Measurements from ENCODE around the gene CCDC192. TPM values are rescaled to one million over a fixed set of nuclear protein-coding genes. Genes with fewer than 3 reads are reported as not detected.
"Not testable (repeated sequence)": the region's sequence is repeated elsewhere in the genome, so short reads cannot be mapped to it uniquely, and the experiment has no call there.

Gene CCDC192
- total RNA-seq, 3 donors from 2014 or later = 1.3 TPM; not detected in 2

- intact Hi-C loops (cut with DNase I; ENCODE audit: low total_unique reads) = no loop called here
- Histone ChIP-seq H3K36me3 (no peaks in the 10 kb centered on the region), H3K27me3 (no peaks in the 10 kb centered on the region), H3K4me3 (no peak overlapping the region), H3K27ac (no peak overlapping the region), H3K9me3 (no peaks in the 10 kb centered on the region), H3K4me1 (peaks cover 0 to 2% of the 10 kb centered on the region in 2 donors)
- TF ChIP-seq CTCF (IDR thresholded peaks at IDR 0.05) = no peak
- TF ChIP-seq POLR2A (IDR thresholded peaks at IDR 0.05) = no peak
- TF ChIP-seq POLR2AphosphoS5 (IDR thresholded peaks at IDR 0.05) = no peak
- no peak for DNase-seq (ENCODE audit: low spot score in 2 of 2)
Observed at GRCh38 chr5:127700237-127700766, 2.9 kb upstream of the CCDC192 start.

- no peak for DNase-seq (ENCODE audit: low spot score in 2 of 2)
- no peak for TF ChIP-seq CTCF (IDR thresholded peaks at IDR 0.05)
- TF ChIP-seq POLR2AphosphoS5 (IDR thresholded peaks at IDR 0.05) = no peak
- TF ChIP-seq POLR2A (IDR thresholded peaks at IDR 0.05) = no peak
- H3K27ac ChIP-seq = no peak overlapping the region
- no peak overlapping the region for H3K4me3 ChIP-seq
- no peaks in the 10 kb centered on the region for H3K9me3 ChIP-seq
- peaks cover 0 to 5% of the 10 kb centered on the region in 2 donors for H3K4me1 ChIP-seq
- intact Hi-C loops (cut with DNase I; ENCODE audit: low total_unique reads) = no loop called here
- H3K27me3 ChIP-seq = no peaks in the 10 kb centered on the region
- no peaks in the 10 kb centered on the region for H3K36me3 ChIP-seq
Observed at GRCh38 chr5:127702434-127702833, 757 bp upstream of the CCDC192 start.

- H3K27me3 ChIP-seq = no peaks in the 10 kb centered on the region
- intact Hi-C loops (cut with DNase I; ENCODE audit: low total_unique reads) = no loop called here
- no peaks in the 10 kb centered on the region for H3K36me3 ChIP-seq
- no peak for DNase-seq (ENCODE audit: low spot score in 2 of 2)
- TF ChIP-seq POLR2A (IDR thresholded peaks at IDR 0.05) (no peak), CTCF (IDR thresholded peaks at IDR 0.05) (no peak), POLR2AphosphoS5 (IDR thresholded peaks at IDR 0.05) (no peak)
- H3K4me3 ChIP-seq = no peak overlapping the region
- H3K4me1 ChIP-seq = peaks cover 0 to 5% of the 10 kb centered on the region in 2 donors
- H3K9me3 ChIP-seq = no peaks in the 10 kb centered on the region
- H3K27ac ChIP-seq = no peak overlapping the region
Observed at GRCh38 chr5:127705120-127705892, 2.1 kb downstream of the CCDC192 start.

- TF ChIP-seq POLR2A (IDR thresholded peaks at IDR 0.05) (no peak), POLR2AphosphoS5 (IDR thresholded peaks at IDR 0.05) (no peak), CTCF (IDR thresholded peaks at IDR 0.05) (no peak)
- no peak overlapping the region for H3K27ac ChIP-seq
- H3K36me3 ChIP-seq = no peaks in the 10 kb centered on the region
- no peaks in the 10 kb centered on the region for H3K9me3 ChIP-seq
- no peak for DNase-seq (ENCODE audit: low spot score in 2 of 2)
- H3K27me3 ChIP-seq = no peaks in the 10 kb centered on the region
- intact Hi-C loops (cut with DNase I; ENCODE audit: low total_unique reads) = no loop called here
- peaks cover 0 to 5% of the 10 kb centered on the region in 2 donors for H3K4me1 ChIP-seq
- no peak overlapping the region for H3K4me3 ChIP-seq
Observed at GRCh38 chr5:127706691-127707090, 3.5 kb downstream of the CCDC192 start.

- no peaks in the 10 kb centered on the region for H3K36me3 ChIP-seq
- DNase-seq (ENCODE audit: low spot score in 2 of 2) = no peak
- intact Hi-C loops (cut with DNase I; ENCODE audit: low total_unique reads) = no loop called here
- TF ChIP-seq POLR2AphosphoS5 (IDR thresholded peaks at IDR 0.05) = no peak
- TF ChIP-seq POLR2A (IDR thresholded peaks at IDR 0.05) = no peak
- no peak for TF ChIP-seq CTCF (IDR thresholded peaks at IDR 0.05)
- no peak overlapping the region for H3K27ac ChIP-seq
- peaks cover 0 to 5% of the 10 kb centered on the region in 2 donors for H3K4me1 ChIP-seq
- H3K4me3 ChIP-seq = no peak overlapping the region
- no peaks in the 10 kb centered on the region for H3K27me3 ChIP-seq
- H3K9me3 ChIP-seq = no peaks in the 10 kb centered on the region
Observed at GRCh38 chr5:127707209-127707608, 4.0 kb downstream of the CCDC192 start.

GRCh38 chr5:127713083-127713482 lies 9.9 kb downstream of the CCDC192 start:
- H3K36me3 ChIP-seq; H3K27me3 ChIP-seq; H3K9me3 ChIP-seq; H3K4me3 ChIP-seq; H3K4me1 ChIP-seq; H3K27ac ChIP-seq; DNase-seq (ENCODE audit: low spot score in 2 of 2); intact Hi-C loops (cut with DNase I; ENCODE audit: low total_unique reads): not testable (repeated sequence)
